ENCODE results near the gene HOXB13.
"Not testable (repeated sequence)": the region's sequence is repeated elsewhere in the genome, so short reads cannot be mapped to it uniquely, and the experiment has no call there.

HOXB13 gene

DNA sequence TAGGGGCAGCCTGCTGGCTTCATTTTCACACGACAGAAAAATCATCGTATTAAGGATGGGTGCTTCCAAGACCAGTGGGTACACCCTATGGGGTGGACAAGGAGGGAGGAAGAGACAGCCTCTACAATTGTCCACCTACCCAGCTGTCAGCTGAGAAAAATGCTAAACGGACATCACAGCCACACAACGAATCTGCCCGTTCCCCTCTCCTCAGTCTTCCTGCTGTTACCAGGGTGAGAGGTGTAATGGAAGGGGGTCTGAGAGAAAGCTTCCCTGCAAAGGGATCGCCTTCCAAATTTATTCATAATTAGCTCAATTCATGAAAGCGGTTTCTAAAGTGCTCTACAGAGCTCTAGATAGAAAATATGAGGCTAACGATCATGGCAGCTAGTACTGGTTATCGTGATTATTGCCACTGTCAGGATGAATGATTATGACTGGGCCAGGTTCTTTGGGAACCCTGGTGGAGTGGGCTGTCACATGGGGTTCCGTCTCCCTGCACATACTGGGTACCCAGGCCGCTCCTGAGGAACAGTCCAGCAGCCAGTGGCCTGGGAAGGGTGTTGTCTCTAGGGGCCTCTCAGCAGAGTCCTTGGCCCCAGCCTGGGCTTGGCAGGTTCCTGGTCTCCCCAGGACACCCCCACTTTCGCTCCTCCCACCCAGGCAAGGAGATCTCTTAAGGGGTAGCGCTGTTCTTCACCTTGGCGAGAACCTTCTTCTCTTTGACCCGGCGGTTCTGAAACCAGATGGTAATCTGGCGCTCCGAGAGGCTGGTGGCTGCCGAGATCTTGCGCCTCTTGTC lies 2.2 kb downstream of the HOXB13 start:
- no peak for DNase-seq

DNA sequence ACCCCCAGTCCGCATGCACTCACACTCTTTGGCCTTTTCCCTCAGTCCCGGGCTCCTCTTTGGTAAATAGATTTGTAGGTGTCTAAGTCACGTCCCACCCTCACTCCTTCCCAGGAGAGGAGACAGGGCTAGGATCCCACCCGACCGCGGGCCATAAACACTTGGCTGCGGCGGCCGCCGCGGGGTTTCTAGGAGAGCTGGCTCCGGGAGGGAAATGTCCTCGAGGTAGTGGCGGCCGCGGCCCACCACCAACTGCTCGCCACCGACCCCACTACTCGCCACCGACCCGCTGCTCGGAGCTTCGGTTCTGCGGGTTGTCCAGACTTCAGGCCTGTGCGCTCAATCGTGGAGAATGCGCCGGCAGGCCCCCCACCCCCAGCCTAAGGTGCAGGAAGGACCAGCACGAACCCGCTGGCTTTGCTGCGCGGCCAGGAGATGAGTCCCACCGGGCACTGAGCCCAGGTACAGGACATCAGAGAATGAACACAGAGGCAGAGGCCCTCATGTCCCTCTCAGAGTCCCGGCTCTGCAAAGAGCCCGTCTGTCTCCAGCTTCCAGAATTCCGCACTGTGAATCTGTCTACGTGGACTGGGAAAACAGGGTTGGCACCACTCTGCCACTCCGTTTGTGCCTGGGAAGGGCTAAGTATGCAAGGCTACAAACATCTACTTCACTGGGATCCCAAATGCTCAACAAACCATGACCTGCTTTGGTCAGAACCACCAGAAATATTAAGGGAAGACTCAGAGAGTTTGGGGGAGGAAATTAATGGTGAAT lies 3.1 kb downstream of the HOXB13 start:
- DNase-seq: no peak

DNA sequence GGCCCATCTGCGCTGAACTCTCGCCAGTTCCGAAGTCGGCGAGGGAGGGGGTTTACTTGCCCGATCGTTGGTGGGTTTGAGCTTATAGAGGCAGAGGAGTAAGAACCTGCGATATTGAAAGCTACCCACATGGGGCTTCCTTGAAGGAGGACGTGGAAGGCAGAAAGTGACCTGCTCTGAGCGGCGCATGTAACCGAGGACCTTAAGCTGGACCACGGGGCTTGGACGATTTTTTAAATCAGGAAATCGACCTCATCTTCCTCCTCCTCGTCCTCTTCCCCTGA lies 3.6 kb downstream of the HOXB13 start:
- DNase-seq: no peak

DNA sequence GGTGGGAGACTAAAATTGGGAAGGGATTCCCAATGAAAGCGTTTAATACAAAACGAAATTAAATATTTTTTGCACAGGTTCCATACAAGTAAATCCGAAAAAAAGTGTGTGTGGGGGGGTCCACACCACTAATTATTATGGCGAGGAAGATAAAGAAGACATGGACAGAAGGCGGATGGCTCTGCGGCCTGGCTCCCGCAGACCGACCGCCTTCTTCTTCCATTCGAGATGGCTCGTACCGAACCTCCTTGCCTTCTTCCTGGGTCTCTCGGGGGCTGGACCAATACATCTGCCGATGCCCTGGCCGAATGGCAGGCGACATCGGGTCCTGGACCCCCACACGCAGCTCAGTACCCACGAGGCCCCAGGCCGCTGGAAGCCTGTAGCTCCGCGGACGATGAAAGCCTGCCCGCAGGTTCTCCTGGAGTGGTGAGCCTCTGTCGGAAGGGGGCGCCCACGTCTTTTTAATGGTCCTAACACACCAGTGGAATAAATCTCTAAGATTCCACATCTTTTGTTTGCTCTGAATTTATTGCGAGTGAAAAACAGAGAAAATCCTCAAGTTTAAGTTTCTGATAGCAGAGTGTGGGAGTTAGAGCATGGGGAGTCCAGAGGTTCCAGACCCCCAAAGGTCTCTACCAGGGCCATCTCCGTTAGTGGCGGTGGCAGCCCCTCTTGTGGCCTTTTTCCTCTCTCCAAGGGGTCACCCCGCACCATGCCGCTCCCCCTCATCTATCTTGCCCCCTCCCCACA lies 4.1 kb downstream of the HOXB13 start:
- DNase-seq: peak; percentile 62

DNA sequence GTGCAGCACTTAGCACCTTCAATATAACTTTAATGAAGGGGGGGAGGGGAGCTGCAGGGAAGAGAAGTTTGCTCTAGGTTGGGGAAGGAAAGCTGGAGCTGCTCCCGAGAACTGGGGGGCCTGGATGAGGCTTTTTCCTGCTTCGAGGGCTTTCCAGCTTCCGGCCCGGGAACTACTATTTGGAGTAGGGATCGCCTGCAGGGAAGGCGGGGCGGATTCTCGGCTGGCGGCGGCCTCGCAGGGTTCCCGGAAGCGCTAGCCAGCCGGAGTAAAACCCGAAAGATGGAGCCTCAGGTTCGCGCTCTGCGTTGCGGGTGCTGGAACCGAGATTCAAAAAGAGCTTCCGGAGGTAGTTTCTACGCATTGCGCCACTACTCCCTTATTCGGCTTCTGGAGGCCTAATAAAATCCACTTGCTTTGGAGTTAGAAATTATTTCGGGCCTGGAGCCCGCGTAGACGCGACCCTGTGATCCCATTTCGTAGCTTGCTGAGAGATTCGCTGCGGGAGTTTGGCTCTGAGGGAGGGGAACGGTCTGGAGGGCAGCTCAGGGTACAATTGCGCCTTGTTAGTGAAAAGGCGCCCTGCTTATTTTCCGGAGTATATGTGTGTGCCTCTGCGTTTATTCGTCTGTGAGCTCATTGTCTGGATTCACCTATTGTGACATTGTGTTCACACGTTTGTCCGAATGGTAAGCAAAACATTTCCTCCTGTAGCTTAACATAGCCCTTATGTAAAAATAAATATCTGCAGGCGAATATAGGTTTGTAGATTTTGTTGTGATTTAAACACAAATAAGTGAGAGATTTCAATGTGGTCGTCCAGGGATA lies 4.9 kb downstream of the HOXB13 start:
- DNase-seq: no peak

DNA sequence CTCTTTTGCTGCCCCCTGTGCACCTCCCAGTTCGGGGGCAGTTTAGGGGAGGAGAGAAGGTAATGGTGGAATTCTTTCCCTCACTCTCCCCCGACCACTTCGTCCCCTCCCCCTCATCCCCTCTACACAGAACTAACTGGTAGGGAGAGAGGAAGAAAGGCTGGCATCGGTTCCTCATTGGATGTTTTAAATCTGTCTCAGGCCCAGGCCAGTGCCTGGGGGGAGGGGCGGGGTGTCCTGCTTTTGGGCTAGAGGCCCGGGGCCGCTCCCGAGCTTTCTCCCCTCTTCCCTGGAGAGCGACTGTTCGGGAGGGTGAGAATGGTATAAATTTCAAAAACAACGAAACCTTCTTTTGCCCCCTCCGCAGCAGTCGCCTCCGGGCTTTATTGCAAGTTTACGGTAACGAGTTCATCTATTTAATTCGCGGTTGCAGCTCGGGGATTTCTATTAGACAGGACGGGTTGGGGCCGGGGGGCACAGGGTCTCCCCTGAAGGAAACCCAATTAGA lies 5.6 kb downstream of the HOXB13 start, which contains the start of gene PRAC2:
Gene PRAC2, plus strand, starts transcription at position 271 of the 508 bp plus-strand sequence. CDS start 1,226 bp downstream, outside the sequence.
- no peak for DNase-seq

DNA sequence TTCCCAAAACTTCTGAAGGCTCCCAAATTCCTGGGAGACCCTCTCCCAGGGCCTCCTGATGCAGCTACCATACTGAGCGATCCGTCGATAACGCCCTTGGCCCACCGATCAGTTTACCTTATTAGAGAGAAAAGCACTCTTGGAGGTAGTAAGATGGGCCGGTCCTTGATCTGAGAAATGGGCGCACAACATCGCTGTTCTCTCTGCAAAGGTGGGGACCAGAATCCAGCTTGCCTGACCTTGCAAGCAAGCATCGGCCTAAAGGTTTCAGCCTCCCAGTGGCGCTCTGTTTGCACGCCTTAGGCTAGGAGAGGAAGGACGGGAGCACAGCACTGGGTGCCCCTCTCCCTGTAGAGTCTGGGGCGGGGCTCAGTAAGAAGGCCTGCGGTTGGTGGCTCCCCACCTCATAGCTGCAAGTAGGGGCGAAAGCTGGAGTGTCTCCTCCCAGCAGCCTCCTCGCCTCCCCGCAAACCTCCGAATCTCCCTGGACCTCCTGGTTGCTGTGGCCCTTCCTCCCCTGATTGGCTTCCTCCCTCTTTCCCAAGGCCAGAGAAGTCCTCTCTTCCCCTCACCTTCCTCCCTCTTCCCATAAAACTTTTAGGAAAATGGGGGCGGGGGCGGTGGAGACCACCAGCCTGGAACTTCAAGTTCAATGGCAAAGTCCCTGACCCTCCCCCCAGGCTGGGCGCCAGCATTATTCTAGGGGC lies 6.2 kb downstream of the HOXB13 start, which contains the start of gene PRAC1:
Gene PRAC1, minus strand, starts transcription at position 318 of the 707 bp plus-strand sequence. Its CDS starts 126 bp downstream, at position 192.
- DNase-seq: no peak

DNA sequence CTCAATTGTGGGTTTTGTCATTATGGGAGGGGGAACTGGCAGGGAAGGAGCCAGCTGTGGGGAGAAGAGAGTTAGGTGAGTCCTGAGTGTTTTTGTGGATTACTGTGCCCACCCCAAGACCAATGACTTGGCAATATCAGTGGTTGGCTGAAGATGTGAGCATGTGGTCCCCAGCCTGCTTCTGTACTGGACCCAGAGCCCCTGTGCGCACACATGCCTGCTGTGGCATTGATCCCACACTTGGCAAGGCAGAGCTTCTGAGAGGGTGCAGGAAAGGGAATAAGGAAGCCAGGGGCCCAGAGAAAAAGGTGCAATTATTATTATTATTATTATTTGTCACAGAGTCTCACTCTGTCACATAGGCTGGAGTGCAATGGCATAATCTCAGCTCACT lies 7.5 kb downstream of the HOXB13 start:
- no peak for DNase-seq

DNA sequence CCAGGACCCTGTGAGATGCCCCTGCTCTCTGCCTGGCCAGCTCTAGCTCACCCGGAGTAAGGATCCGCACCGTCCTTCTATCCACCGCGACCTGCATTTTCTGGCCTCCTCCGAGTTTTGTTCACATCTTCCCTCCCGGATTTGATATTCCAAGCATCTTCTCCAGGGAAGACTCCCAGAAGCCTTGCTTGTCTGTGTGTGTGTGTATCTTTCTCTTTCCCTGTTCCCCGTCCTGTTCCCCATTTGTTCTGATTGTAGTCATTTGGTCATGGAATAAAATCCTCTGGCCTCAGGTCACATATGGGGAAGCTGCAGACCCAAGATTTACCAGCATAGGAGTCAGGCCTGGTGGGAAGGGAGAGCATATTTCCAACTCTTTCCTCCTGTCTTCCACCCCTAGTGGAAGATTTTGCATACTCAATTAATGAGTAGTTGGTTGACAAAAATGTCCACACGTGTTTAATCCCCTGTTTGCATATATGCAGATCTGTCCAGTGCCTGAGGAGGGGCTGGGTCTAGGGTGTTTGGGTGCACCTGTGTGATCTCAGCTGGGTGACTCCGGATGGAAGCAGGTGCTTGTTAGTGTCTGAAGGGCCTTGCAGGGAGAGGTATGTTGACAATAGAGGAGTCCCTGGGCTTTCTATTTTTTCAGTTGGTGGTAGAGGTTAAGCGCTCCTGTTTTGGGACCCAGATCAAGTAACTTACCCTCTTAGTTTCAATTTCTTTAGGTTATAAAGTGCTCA lies 8.1 kb downstream of the HOXB13 start:
- DNase-seq: no peak

DNA sequence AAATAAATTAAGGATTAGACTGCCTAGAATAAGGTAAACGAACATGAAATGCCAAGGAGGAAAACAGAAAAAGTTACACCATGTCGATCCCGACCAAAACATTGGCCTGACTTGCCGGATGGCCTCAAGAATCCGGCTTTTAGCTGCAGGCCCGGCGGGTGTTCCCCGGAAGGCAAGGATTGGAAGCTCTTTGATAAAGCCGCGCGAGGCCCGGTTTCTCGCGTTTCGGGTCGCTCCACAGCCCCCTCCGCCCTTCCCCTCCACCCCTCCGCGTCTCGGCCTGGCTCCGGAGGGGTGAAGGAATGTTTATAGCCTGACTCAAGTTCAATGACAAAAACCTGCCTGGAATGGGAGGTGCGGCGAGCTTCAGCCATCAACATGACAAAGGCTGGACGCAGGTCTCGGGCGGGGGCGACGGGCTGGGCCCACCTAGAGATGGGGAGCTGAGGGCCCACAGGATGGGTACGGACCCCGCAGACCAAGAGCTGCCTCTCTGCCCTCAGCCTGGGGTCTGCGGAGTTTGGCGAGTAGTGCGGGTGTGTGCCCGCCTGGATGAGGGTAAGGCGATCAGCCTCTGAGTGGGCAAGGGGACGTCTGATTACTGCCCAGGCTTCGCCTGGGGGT lies 8.8 kb downstream of the HOXB13 start:
- no peak for DNase-seq

DNA sequence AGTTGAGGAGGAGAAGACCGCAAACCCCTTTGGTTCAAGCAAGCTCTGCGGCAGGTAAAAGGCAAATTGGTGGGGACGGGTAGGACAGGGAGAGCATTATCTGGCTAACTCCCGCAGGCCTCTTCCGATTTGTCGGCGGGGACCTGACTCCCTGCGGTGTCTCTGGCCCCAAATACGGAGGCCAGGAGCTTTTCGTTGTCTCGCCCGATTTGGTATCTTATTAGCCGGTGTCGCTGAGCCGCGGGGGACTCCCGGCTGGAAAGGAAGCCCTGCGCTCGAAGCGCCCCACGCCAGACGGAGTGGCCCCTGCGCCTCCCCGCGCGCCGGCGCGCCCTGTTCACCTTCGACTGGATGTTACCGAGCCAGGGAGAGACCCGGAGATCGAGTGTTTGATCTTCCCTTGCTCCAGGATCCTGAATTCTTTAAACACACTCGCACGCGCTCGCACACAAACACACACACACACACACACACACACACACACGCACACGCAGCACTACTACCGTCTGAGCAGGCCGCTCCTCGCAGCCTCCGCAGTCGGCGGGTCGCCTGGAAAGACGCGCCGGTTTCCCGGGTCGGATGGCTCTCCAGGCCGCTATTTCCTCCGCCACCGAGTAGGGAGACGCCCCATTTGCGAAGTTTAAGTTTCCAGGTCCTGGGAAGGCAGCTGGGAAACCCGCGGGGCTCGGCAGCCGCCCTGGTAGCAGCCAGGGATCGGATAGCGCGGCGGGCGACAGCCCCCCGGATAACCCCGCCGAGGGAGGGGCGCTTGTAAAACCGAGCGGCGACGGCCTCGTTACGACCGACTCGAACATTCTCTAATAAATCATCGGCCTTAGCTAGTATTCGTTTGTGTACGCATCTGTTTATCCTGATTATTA lies 9.5 kb downstream of the HOXB13 start:
- DNase-seq: no peak

DNA sequence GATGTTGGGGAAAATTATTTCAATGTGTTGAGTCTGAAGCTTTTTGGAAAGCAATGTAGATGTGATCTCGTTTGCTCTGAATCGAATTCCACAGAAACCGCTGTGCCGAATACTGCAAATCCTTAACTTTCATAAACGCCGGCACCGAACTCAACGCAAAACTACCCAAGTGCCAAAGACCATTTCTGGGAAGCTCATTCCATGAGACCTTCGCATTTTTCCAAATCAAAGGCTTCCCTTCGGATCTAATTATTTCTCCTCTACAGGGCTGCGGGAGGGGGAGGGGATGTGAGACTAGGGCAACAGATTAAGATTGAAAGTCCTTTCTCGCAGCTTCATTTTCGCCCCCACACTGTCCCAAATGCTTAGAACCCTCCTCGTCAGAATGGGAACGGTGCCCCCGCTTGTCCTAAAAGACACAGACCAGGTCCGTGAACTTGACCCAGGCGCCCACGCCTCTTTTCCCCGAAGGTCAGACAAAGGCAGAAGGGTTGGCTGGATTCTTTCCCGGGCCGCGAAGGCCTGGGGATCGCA lies 10.3 kb downstream of the HOXB13 start:
- DNase-seq: no peak

DNA sequence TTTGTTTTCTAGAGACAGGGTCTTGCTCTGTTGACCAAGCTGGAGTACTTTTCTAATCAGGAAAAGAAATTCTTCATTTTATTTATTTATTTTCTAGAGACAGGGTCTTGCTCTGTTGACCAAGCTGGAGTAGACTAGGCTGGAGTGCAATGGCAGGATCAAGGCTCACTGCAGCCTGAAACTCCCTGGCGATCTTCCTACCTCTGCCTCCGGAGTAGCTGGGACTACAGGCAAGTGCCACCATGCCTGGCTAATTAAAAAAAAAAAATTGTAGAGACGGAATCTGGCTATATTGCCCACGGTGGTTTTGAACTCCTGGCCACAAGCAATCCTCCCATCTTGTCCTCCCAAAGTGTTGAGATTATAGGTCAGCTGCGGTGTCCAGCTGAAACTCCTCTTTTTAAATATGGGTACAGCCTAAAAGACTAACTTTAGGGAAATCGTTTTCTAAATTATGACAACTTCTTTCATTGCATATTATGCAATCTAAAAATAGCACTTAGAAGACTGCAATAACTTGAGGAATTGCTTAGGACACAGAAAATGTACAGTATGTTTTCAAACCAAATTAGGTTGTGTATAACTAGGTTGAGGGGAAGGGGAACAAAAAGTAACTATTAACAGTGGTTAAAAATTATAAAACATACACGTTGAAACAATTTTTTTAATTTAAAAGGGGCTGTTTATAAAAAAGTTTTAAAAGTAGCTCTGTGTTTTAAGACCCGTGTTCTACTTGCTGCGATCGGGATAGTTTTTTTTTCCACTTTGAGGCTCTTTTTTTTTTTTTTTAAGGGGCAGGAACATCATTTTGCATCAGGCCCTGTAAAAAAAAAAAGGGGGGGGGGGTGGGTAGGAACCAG lies 11.0 kb downstream of the HOXB13 start:
- no peak for DNase-seq

DNA sequence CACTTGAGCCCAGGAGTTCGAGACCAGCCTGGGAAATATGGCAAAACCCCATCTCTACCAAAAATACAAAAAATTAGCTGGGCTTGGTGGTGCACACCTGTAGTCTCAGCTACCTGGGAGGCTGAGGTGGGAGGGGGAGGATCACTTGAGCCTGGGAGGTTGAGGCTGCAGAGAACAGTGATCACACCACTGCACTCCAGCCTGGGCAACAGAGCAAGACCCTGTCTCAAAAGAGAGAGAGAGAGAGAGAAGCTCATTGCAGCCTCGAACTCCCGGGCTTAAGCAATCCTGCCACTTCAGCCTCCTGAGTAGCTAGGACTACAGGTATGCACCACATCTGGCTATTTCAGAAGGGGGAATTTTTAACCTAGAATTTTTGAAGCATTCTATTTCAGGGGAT lies 12.0 kb downstream of the HOXB13 start:
- DNase-seq: not testable (repeated sequence)

DNA sequence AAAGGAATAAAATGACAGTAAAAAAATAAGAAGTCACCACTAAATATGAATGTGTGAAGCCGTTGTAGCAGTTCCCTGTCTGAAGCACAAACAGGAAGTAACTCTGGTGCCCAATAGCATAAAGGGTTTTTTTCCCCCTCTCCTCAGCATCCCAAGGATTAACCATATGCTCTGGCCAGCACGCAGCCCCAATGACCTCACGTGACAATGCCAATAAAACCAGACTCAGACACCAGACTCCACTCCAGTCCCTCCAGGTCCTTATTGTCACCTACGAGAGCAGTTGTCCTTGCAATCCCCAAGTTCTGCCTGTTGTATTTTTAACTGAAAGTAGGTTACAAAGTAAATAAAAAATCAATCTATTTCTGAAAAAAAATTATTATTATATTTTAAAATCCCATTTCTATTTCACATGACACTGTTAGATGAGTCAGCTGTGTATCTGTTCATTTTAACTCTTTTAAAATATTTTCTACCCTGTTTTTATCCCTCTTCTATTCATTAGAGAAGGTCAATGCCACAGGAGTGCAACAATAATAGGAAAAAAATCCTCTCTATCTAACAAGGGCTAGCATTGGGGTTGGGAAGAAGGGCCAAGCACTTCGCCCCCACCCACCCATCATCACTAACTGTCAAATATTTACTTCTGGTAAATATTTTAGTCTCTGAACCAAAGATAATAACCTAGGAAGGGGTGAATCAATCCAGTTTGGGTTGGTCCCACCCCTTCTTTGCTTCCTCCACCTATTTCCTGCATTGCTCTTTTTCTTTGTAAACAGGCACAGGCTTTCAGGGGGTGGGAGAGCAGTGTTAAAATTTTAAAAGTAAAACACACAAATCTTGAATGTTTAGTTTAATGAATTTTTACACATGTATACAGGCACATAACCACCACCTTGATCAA lies 12.8 kb downstream of the HOXB13 start:
- DNase-seq: no peak

DNA sequence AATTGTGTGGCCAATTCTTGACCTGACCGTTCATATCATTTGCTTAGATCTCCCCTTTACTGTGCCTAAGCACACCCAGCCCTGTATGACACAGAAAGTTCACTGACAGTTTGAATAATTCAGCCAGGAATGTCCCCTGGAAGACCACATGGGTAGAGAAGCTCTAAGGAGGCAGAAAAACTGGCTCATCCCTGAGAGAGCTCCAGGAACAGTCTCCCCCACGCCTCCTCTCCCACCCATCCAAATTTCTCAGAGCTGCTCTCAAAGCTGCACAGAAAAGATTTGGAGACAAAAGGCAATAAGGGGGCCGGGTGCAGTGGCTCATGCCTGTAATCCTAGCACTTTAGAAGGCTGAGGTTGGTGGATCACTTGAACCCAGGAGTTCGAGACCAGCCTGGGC lies 17.4 kb downstream of the HOXB13 start:
- no peak for DNase-seq
